Mammary epithelial cell (primary cell): Measurements from ENCODE around the gene NBPF9.
"Not testable (repeated sequence)": the region's sequence is repeated elsewhere in the genome, so short reads cannot be mapped to it uniquely, and the experiment has no call there.

Experiments used
- CTCF ChIP-seq, 2 donors: IDR thresholded peaks in 1 of 2; conservative IDR thresholded peaks in 1 of 2; 2 replicates each; pipeline ENCODE4 v1.5.1; 2011 to 2012; ENCODE audit warnings: inconsistent platforms in 2 of 2, low read length in 2 of 2, mild to moderate bottlenecking in 2 of 2, control low read depth in 1 of 2, low read depth in 1 of 2; ENCODE audit not compliant: insufficient read depth in 1 of 2; ENCODE audit errors: extremely low read depth in 1 of 2
- EZH2 ChIP-seq: IDR thresholded peaks from 2 replicates; pipeline ENCODE4 v1.6.1; 2012; ENCODE audit warnings: low read length, inconsistent platforms, borderline replicate concordance

- TF ChIP-seq CTCF (conservative IDR thresholded peaks at IDR 0.05 in 1 of 2, IDR thresholded peaks at IDR 0.05 in 1 of 2; ENCODE audit: extremely low read depth in 1 of 2, insufficient read depth in 1 of 2, low read depth in 1 of 2, low read length in 2 of 2); EZH2: not testable (repeated sequence)
Measured at GRCh38 chr1:149043056-149043455, 60.3 kb downstream of the NBPF9 start.
